ENCODE results near the gene STAT5A.

- TF ChIP-seq POLR2A (IDR thresholded peaks at IDR 0.05; ENCODE audit: extremely low read depth, insufficient read length) = no peak
- no peak for TF ChIP-seq CTCF (IDR thresholded peaks at IDR 0.05; ENCODE audit: low read depth, low read length)
- no peak for TF ChIP-seq MAX (IDR thresholded peaks at IDR 0.05; ENCODE audit: low read depth, low read length)
- no peak for TF ChIP-seq MYC (IDR thresholded peaks at IDR 0.05; ENCODE audit: low read depth, low read length)
Observed at GRCh38 chr17:42283241-42284023, 4.9 kb upstream of the STAT5A start.

Data from NB4 (cell line).